HUES48 (cell line): ENCODE results near the gene VASN.

Source experiments
- H3K27ac ChIP-seq: one replicate; pipeline ENCODE4 v1.7.0; 2013; ENCODE audit warnings: low read depth, low read length, inconsistent platforms
- H3K27me3 ChIP-seq: 2 replicates; pipeline ENCODE4 v1.6.1; 2013; ENCODE audit warnings: mild to moderate bottlenecking, low read length; ENCODE audit not compliant: control insufficient read depth, insufficient read depth
- H3K36me3 ChIP-seq: 2 replicates; pipeline ENCODE4 v1.6.1; 2013; ENCODE audit warnings: low read length; ENCODE audit not compliant: control insufficient read depth, insufficient read depth
- H3K4me1 ChIP-seq: 2 replicates; pipeline ENCODE4 v1.6.1; 2013; ENCODE audit warnings: mild to moderate bottlenecking, low read length; ENCODE audit not compliant: control insufficient read depth, insufficient read depth
- H3K4me3 ChIP-seq: 2 replicates; pipeline ENCODE4 v1.5.1; 2013; ENCODE audit warnings: mild to moderate bottlenecking, low read depth, low read length
- H3K9ac ChIP-seq: 2 replicates; pipeline ENCODE4 v1.6.1; 2013; ENCODE audit warnings: mild to moderate bottlenecking, low read depth, low read length, moderate library complexity
- H3K9me3 ChIP-seq: 2 replicates; pipeline ENCODE4 v1.6.1; 2013; ENCODE audit warnings: low read length; ENCODE audit not compliant: control insufficient read depth, insufficient read depth

Gene VASN

GRCh38 chr16:4347765-4348509 lies 23.7 kb upstream of the VASN start:
- Histone ChIP-seq H3K27me3 (no peaks in the 10 kb centered on the region), H3K4me3 (no peak overlapping the region), H3K27ac (no peak overlapping the region), H3K9ac (no peak overlapping the region), H3K4me1 (no peaks in the 10 kb centered on the region), H3K36me3 (peaks cover 29% of the 10 kb centered on the region), H3K9me3 (peaks cover 4% of the 10 kb centered on the region)

GRCh38 chr16:4349332-4349731 lies 22.3 kb upstream of the VASN start:
- no peak overlapping the region for H3K27ac ChIP-seq
- H3K9ac ChIP-seq, result no peak overlapping the region
- peaks cover 4% of the 10 kb centered on the region for H3K9me3 ChIP-seq
- H3K36me3 ChIP-seq, result peaks cover 29% of the 10 kb centered on the region
- H3K4me3 ChIP-seq, result no peak overlapping the region
- no peaks in the 10 kb centered on the region for H3K27me3 ChIP-seq
- no peaks in the 10 kb centered on the region for H3K4me1 ChIP-seq

- Histone ChIP-seq H3K27me3 (no peaks in the 10 kb centered on the region), H3K27ac (no peak overlapping the region), H3K9ac (peak overlapping the region; percentile 74), H3K9me3 (no peaks in the 10 kb centered on the region), H3K36me3 (peaks cover 28% of the 10 kb centered on the region), H3K4me3 (peak overlapping the region; percentile 84), H3K4me1 (no peaks in the 10 kb centered on the region)
Observed at GRCh38 chr16:4350365-4350786, 21.3 kb upstream of the VASN start.

- peak within 1 kb of the TSS; percentile 84 for H3K4me3 ChIP-seq
- H3K27me3 ChIP-seq, result no peaks in the 10 kb centered on the region
- H3K36me3 ChIP-seq, result peaks cover 22% of the 10 kb centered on the region
- peak within 1 kb of the TSS; percentile 89 for H3K27ac ChIP-seq
- no peaks in the 10 kb centered on the region for H3K9me3 ChIP-seq
- H3K4me1 ChIP-seq, result no peaks in the 10 kb centered on the region
- H3K9ac ChIP-seq, result peak within 1 kb of the TSS; percentile 74
Observed at GRCh38 chr16:4350787-4351659, 20.6 kb upstream of the VASN start, which contains the start of gene PAM16. PAM16 (minus strand) TSS chr16:4351321; CDS start chr16:4351234, 87 bp downstream.

- Histone ChIP-seq H3K9ac (no peak overlapping the region), H3K9me3 (no peaks in the 10 kb centered on the region), H3K4me3 (no peak overlapping the region), H3K27me3 (no peaks in the 10 kb centered on the region), H3K4me1 (no peaks in the 10 kb centered on the region), H3K36me3 (peaks cover 17% of the 10 kb centered on the region), H3K27ac (no peak overlapping the region)
Observed at GRCh38 chr16:4351880-4352279, 19.8 kb upstream of the VASN start.

- Histone ChIP-seq H3K4me3 (no peak overlapping the region), H3K27me3 (no peaks in the 10 kb centered on the region), H3K9me3 (no peaks in the 10 kb centered on the region), H3K36me3 (peaks cover 14% of the 10 kb centered on the region), H3K9ac (no peak overlapping the region), H3K27ac (no peak overlapping the region), H3K4me1 (no peaks in the 10 kb centered on the region)
Observed at GRCh38 chr16:4352843-4353242, 18.8 kb upstream of the VASN start.

- no peaks in the 10 kb centered on the region for H3K27me3 ChIP-seq
- no peak overlapping the region for H3K27ac ChIP-seq
- no peak overlapping the region for H3K9ac ChIP-seq
- H3K4me1 ChIP-seq, result no peaks in the 10 kb centered on the region
- H3K36me3 ChIP-seq, result peaks cover 7% of the 10 kb centered on the region
- H3K4me3 ChIP-seq, result no peak overlapping the region
- H3K9me3 ChIP-seq, result no peaks in the 10 kb centered on the region
Observed at GRCh38 chr16:4353675-4354074, 18.0 kb upstream of the VASN start.

- H3K4me3 ChIP-seq, result no peak overlapping the region
- H3K9me3 ChIP-seq, result no peaks in the 10 kb centered on the region
- H3K27ac ChIP-seq, result no peak overlapping the region
- H3K27me3 ChIP-seq, result no peaks in the 10 kb centered on the region
- no peak overlapping the region for H3K9ac ChIP-seq
- 0 out of 2 replicates have a peak, but pooled peaks cover under 1% of the 10 kb centered on the region for H3K36me3 ChIP-seq
- H3K4me1 ChIP-seq, result 0 out of 2 replicates have a peak, but pooled peaks cover 2% of the 10 kb centered on the region
Observed at GRCh38 chr16:4354512-4355409, 16.9 kb upstream of the VASN start.

GRCh38 chr16:4356820-4357219 lies 14.8 kb upstream of the VASN start:
- Histone ChIP-seq H3K36me3 (no peaks in the 10 kb centered on the region), H3K4me1 (0 out of 2 replicates have a peak, but pooled peaks cover 2% of the 10 kb centered on the region), H3K27ac (no peak overlapping the region), H3K27me3 (no peaks in the 10 kb centered on the region), H3K9me3 (no peaks in the 10 kb centered on the region), H3K9ac (no peak overlapping the region), H3K4me3 (no peak overlapping the region)

- H3K27me3 ChIP-seq, result no peaks in the 10 kb centered on the region
- H3K9me3 ChIP-seq, result no peaks in the 10 kb centered on the region
- no peak overlapping the region for H3K27ac ChIP-seq
- H3K4me3 ChIP-seq, result no peak overlapping the region
- H3K36me3 ChIP-seq, result no peaks in the 10 kb centered on the region
- no peak overlapping the region for H3K9ac ChIP-seq
- 0 out of 2 replicates have a peak, but pooled peaks cover 2% of the 10 kb centered on the region for H3K4me1 ChIP-seq
Observed at GRCh38 chr16:4358236-4358635, 13.4 kb upstream of the VASN start.
